MV-4-11 (cell line): ENCODE results near the gene SRMS.
A peak's percentile ranks its signal among the peaks of the same experiment; 100 is the strongest.

ENCODE experiments used
- DNase-seq: peaks from one replicate; lab custom pipeline; 2025; lab: John Stamatoyannopoulos, UW

SRMS gene

GRCh38 chr20:63501818-63502670, 45.5 kb downstream of the SRMS start:
- peak; percentile 11 for DNase-seq

- no peak for DNase-seq
Measured at GRCh38 chr20:63500902-63501817, 46.4 kb downstream of the SRMS start.

GRCh38 chr20:63500151-63500901, 47.2 kb downstream of the SRMS start:
- DNase-seq, result no peak

- DNase-seq, result no peak
Measured at GRCh38 chr20:63499338-63499969, 48.1 kb downstream of the SRMS start.

- peak; percentile 36 for DNase-seq
Measured at GRCh38 chr20:63498960-63499337, 48.6 kb downstream of the SRMS start, which contains the start of gene EEF1A2. Gene EEF1A2 (minus strand): TSS chr20:63499083. CDS start chr20:63497763, 1,320 bp downstream.

GRCh38 chr20:63497946-63498935, 49.3 kb downstream of the SRMS start:
- DNase-seq, result no peak

- no peak for DNase-seq
Measured at GRCh38 chr20:63497138-63497945, 50.2 kb downstream of the SRMS start.

GRCh38 chr20:63496596-63497120, 50.9 kb downstream of the SRMS start:
- DNase-seq, result no peak

GRCh38 chr20:63495741-63496595, 51.6 kb downstream of the SRMS start:
- peak; percentile 29 for DNase-seq

GRCh38 chr20:63495167-63495720, 52.3 kb downstream of the SRMS start:
- DNase-seq, result no peak

- no peak for DNase-seq
Measured at GRCh38 chr20:63494420-63495166, 53.0 kb downstream of the SRMS start.

- no peak for DNase-seq
Measured at GRCh38 chr20:63494084-63494419, 53.5 kb downstream of the SRMS start.

- DNase-seq, result no peak
Measured at GRCh38 chr20:63493563-63494020, 54.0 kb downstream of the SRMS start.

GRCh38 chr20:63492982-63493381, 54.6 kb downstream of the SRMS start:
- DNase-seq, result no peak

- DNase-seq, result no peak
Measured at GRCh38 chr20:63492518-63492917, 55.0 kb downstream of the SRMS start.

- no peak for DNase-seq
Measured at GRCh38 chr20:63491635-63492230, 55.8 kb downstream of the SRMS start.

- no peak for DNase-seq
Measured at GRCh38 chr20:63491078-63491477, 56.5 kb downstream of the SRMS start.
